ENCODE data around the gene DIO2.
A peak's percentile ranks its signal among the peaks of the same experiment; 100 is the strongest.

DIO2 gene

DNA sequence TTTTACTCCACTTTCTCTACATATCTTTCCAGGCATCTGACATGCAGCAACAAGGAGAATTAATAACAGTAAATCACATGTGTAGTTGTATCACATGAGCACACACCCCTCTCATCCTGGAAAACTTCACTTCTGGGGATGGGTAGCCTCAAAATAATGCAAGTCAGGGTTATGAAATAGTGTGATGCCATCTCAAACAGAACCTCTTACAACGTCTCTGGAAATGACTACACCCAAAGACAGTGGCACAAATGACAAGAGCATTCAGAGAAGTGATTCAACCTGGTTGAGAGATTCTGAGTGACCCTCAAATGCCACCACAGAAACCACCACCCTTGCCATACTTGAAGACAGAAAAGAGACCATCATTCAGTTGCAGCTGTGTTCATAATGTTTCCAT lies 2.8 kb downstream of the DIO2 start:
- no peak overlapping the region for H3K4me3 ChIP-seq (ENCODE audit: low read depth, low read length)
- in situ Hi-C loops (cut with HindIII; ENCODE audit: low sequenced_read_pairs) = no loop called here
- DNase-seq (ENCODE audit: low read depth) = no peak
- TF ChIP-seq, protein P1, sequence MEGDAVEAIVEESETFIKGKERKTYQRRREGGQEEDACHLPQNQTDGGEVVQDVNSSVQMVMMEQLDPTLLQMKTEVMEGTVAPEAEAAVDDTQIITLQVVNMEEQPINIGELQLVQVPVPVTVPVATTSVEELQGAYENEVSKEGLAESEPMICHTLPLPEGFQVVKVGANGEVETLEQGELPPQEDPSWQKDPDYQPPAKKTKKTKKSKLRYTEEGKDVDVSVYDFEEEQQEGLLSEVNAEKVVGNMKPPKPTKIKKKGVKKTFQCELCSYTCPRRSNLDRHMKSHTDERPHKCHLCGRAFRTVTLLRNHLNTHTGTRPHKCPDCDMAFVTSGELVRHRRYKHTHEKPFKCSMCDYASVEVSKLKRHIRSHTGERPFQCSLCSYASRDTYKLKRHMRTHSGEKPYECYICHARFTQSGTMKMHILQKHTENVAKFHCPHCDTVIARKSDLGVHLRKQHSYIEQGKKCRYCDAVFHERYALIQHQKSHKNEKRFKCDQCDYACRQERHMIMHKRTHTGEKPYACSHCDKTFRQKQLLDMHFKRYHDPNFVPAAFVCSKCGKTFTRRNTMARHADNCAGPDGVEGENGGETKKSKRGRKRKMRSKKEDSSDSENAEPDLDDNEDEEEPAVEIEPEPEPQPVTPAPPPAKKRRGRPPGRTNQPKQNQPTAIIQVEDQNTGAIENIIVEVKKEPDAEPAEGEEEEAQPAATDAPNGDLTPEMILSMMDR (IDR thresholded peaks at IDR 0.05; ENCODE audit: low read depth, low read length, missing control alignments) = no peak

DNA sequence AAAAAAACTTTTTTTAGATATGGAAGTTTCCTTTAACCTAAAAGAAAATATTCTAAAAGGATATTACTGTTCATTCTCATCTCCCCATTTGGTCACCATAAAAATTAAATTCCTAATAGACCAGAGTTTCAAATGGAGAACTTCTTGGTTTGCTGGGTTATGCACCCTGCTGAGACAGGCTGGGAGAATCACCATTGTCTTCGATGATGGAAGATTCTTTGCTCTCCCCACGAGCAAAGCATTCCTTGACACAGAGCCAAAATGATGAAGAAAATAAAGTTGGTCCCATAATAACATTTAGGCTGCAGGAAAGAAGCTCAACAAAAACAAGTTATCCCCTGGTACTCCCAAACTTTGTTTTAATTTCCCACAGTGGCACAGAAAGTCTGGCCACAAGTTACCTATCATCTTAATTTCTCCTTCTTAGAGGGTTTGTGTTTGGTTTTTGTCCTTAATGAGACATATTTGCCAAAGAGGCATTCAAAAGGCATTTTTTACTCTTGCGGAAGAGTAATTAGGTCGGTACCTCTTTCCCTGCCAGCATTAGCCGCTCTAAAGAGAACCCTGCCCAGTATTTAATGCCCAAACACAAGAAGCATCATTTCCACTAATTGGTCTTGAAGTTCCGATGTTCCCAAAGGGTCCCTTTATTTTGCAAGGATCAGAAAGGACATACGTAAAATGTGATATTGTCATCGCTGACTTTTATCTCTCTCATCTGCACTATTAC lies 4.8 kb downstream of the DIO2 start:
- TF ChIP-seq, protein P1 (IDR thresholded peaks at IDR 0.05; ENCODE audit: low read depth, low read length, missing control alignments) = no peak
- no peak for DNase-seq (ENCODE audit: low read depth)
- in situ Hi-C loops (cut with HindIII; ENCODE audit: low sequenced_read_pairs) = no loop called here
- no peak overlapping the region for H3K4me3 ChIP-seq (ENCODE audit: low read depth, low read length)

DNA sequence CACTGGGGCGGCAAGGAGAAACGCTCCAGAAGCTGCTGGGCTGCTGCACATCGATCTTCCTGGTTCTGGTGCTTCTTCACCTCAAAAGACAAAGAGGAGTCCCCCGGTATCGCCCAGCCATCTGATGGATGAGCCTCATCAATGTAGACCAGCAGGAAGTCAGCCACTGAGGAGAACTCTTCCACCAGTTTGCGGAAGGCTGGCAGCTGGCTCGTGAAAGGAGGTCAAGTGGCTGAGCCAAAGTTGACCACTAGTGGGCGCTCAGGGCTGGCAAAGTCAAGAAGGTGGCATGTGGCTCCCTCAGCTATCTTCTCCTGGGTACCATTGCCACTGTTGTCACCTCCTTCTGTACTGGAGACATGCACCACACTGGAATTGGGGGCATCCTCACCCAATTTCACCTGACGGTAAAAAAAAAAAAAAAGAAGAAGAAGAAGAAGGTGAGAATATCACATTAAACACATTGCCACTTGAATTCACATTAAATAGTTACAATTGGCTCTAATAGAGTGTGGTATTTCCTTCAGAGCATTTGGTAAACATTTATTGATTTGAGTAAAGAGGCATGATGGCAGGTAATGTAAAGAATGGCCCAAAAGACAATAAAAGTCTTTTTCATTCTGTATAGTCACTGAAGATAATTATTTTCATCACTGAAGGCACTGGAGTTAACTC lies 8.3 kb downstream of the DIO2 start:
- no peak for DNase-seq (ENCODE audit: low read depth)
- TF ChIP-seq, protein P1 (IDR thresholded peaks at IDR 0.05; ENCODE audit: low read depth, low read length, missing control alignments) = peak; percentile 18
- no peak overlapping the region for H3K4me3 ChIP-seq (ENCODE audit: low read depth, low read length)
- in situ Hi-C loops (cut with HindIII; ENCODE audit: low sequenced_read_pairs) = loop anchor here (5.0 kb wide), 1 partner anchor 64 kb away; no protein-coding TSS in a partner anchor

DNA sequence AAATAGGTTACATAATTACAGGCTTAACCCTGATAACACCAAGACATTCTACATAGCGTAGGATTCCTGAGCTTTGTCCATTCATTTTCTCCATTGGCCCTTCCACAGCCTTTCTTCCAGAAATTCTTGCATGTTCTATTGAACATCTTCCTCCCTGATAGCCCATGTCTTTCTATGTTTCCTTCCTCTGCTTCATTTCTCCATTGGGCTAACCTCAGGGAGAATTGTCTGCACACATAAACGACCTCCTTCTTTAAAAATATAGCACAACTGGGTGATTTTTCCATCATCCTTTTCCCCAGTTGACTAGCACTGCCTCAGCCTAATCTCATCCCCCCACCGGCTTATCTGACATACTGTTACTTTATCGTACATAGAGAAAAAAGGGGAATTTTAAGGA lies 11.2 kb downstream of the DIO2 start:
- TF ChIP-seq, protein P1 (IDR thresholded peaks at IDR 0.05; ENCODE audit: low read depth, low read length, missing control alignments) = no peak
- no peak overlapping the region for H3K4me3 ChIP-seq (ENCODE audit: low read depth, low read length)
- no peak for DNase-seq (ENCODE audit: low read depth)
- in situ Hi-C loops (cut with HindIII; ENCODE audit: low sequenced_read_pairs) = loop anchor here (5.0 kb wide), 1 partner anchor 67 kb away; no protein-coding TSS in a partner anchor

DNA sequence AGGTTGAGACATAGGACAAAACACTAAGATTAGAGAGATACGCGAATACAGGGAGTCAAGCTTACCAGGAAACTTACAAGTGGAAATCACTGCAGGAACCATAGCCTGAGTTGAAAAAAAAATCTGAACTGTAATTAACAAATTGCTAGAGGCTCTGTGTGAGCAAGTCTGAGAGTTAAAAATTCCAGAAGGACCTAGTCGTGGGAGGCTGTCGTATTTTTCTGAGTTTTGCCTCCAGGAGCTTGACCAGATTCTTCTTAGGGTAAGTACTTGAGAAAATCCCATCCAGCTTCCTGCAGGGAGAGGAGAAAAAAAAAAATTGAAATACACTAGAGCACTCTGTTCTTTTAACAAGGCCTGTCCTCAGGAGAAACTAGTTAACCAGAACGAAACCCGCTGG lies 22.7 kb downstream of the DIO2 start:
- H3K4me3 ChIP-seq (ENCODE audit: low read depth, low read length) = no peak overlapping the region
- no peak for DNase-seq (ENCODE audit: low read depth)
- in situ Hi-C loops (cut with HindIII; ENCODE audit: low sequenced_read_pairs) = no loop called here
- TF ChIP-seq, protein P1 (IDR thresholded peaks at IDR 0.05; ENCODE audit: low read depth, low read length, missing control alignments) = no peak

DNA sequence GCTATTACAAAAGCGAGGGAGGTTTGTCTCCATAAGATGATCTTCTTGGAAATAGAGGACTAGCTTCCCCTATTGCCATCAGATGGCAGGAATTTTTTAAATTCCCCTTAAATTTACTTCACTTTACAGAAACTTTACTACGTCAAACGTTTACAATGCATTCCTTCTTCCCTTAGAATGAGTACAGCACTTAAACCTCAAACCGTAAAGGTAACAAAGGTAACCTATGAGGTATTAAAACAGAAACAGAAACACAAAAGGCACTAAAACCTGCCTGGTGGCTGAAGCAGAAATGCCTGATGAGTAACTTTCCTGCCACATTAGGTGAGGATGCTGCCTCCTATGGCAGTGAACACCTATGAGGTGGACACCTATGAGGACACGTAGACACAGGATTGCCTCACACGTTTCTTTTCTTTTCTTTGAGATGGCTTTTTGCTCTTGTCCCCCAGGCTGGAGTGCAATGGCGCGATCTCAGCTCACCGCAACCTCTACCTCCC lies 25.0 kb downstream of the DIO2 start:
- TF ChIP-seq, protein P1 (IDR thresholded peaks at IDR 0.05; ENCODE audit: low read depth, low read length, missing control alignments) = no peak
- no peak overlapping the region for H3K4me3 ChIP-seq (ENCODE audit: low read depth, low read length)
- DNase-seq (ENCODE audit: low read depth) = no peak
- in situ Hi-C loops (cut with HindIII; ENCODE audit: low sequenced_read_pairs) = no loop called here
